Adrenal gland (tissue), 5 donors: ENCODE measurements around the gene EPB41L2.

Experiments used
- CTCF ChIP-seq, 6 experiments: fragments of 450-650 bp in 4 of 6; fragments of 200-600 bp in 2 of 6; sonication (generic) in 1 of 6; IDR thresholded peaks; 1 replicate in 5 of 6; 2 replicates in 1 of 6; pipeline versions ENCODE4 v1.5.1 to v1.8.0; 2016 to 2021; ENCODE audit warnings: antibody characterized with exemption in 6 of 6, mild to moderate bottlenecking in 2 of 6, moderate library complexity in 1 of 6
- POLR2A ChIP-seq, 2 donors: fragments of 450-650 bp; IDR thresholded peaks; one replicate each; pipeline ENCODE4 v1.6.1; 2017; ENCODE audit warnings: antibody characterized with exemption in 2 of 2, mild to moderate bottlenecking in 2 of 2, moderate library complexity in 1 of 2
- donor health status: DM: no; HTN: no; CAD: no.

- TF ChIP-seq CTCF (IDR thresholded peaks at IDR 0.05) (no peak), POLR2A (IDR thresholded peaks at IDR 0.05) (no peak)
Measured at GRCh38 chr6:130944486-130944885, 118.6 kb downstream of the EPB41L2 start.
